Smooth muscle cell (in vitro differentiated cells): ENCODE results near the gene GSG1L. TPM values are rescaled to one million over a fixed set of nuclear protein-coding genes. Genes with fewer than 3 reads are reported as not detected.

Experiments used
- DNase-seq: peaks from one replicate; lab custom pipeline; 2025; ENCODE audit not compliant: unreplicated experiment; lab: John Stamatoyannopoulos, UW
- H2AFZ ChIP-seq: fragments of 200-600 bp; sonication (generic); 2 replicates; pipeline ENCODE4 v1.6.0; 2016; ENCODE audit warnings: antibody characterized with exemption, low read depth, mild to moderate bottlenecking
- H3F3A ChIP-seq: fragments of 200-600 bp; sonication (generic); 2 replicates; pipeline ENCODE4 v1.6.0; 2017; ENCODE audit warnings: antibody characterized with exemption, low read depth
- H3K27ac ChIP-seq: fragments of 200-600 bp; sonication (generic); 2 replicates; pipeline ENCODE4 v1.5.1; 2016; ENCODE audit warnings: low read depth, mild to moderate bottlenecking
- H3K27me3 ChIP-seq: fragments of 200-600 bp; sonication (generic); 2 replicates; pipeline ENCODE4 v1.6.1; 2016; ENCODE audit warnings: low read depth, mild to moderate bottlenecking
- H3K36me3 ChIP-seq: fragments of 200-600 bp; sonication (generic); 2 replicates; pipeline ENCODE4 v1.5.1; 2016; ENCODE audit warnings: low read depth
- H3K4me1 ChIP-seq: fragments of 200-600 bp; sonication (generic); 2 replicates; pipeline ENCODE4 v1.5.1; 2016; ENCODE audit warnings: low read depth
- H3K4me2 ChIP-seq: fragments of 200-600 bp; sonication (generic); 2 replicates; pipeline ENCODE4 v1.6.0; 2016; ENCODE audit warnings: mild to moderate bottlenecking
- H3K4me3 ChIP-seq: fragments of 200-600 bp; sonication (generic); 2 replicates; pipeline ENCODE4 v1.5.1; 2016; ENCODE audit warnings: mild to moderate bottlenecking
- H3K79me2 ChIP-seq: fragments of 200-600 bp; sonication (generic); 2 replicates; pipeline ENCODE4 v1.6.0; 2016; ENCODE audit warnings: low read depth, mild to moderate bottlenecking
- H3K9ac ChIP-seq: fragments of 200-600 bp; sonication (generic); 2 replicates; pipeline ENCODE4 v1.6.0; 2016; ENCODE audit warnings: low read depth
- H3K9me3 ChIP-seq: fragments of 200-600 bp; sonication (generic); replicated peaks from 2 replicates; pipeline ENCODE4 v1.5.1; 2016; ENCODE audit warnings: low read depth
- H4K20me1 ChIP-seq: fragments of 200-600 bp; sonication (generic); 2 replicates; pipeline ENCODE4 v1.6.0; 2016; ENCODE audit warnings: low read depth
- WGBS: methylation state at CpG from one replicate; pipeline ENCODE4 v1.1.7; 2016; ENCODE audit warnings: low lambda C conversion rate; 5-methylcytosine and 5-hydroxymethylcytosine counted together
- polyA plus RNA-seq: library from polyadenylated mRNA; unstranded; fragments of >200 nt; fragmentation: Nextera tagmentation; extraction: Ambion mirVana; gene quantifications from 2 replicates; pipeline ENCODE4 v1.2.1, GENCODE V29; 2016
- total RNA-seq: library from RNA; depleted of rRNA; stranded (reverse); fragments of >200 nt; gene quantifications from 2 replicates; pipeline ENCODE4 v1.2.3, GENCODE V29; 2014
- TF ChIP-seq, protein P1 (sequence below): fragments of 200-600 bp; sonication (generic); IDR thresholded peaks from 2 replicates; pipeline ENCODE4 v1.5.1; 2017; ENCODE audit warnings: borderline replicate concordance, mild to moderate bottlenecking, antibody characterized with exemption; ENCODE audit not compliant: insufficient read depth, poor library complexity, severe bottlenecking

GSG1L gene
- total and polyA plus RNA-seq, 2 experiments from 2014 or later = 0.31 TPM; not detected in 1

DNA sequence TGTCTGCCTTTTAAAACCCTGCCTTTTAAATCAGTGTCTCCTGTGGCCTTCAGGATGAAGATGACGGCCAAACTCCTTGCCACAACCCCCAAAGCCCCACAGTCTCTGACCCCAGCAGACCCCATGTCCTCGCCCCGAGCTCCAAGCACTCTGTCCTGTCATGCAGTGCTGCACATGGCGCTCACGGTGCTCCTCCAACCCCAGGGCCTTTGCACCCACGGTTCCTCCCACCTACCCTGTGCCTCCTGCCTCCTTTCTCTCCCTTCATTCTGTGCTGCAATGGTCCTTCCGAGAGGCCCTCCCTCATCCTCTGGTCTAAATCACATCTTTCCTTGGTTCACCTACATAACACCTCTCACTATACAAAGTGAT is 278.2 kb downstream of the GSG1L start:
- no peak overlapping the region for H3K4me2 ChIP-seq
- H3K79me2 ChIP-seq = no peaks in the 10 kb centered on the region
- WGBS = 92% methylated on average over 7 of the region's 7 CpGs
- H3K9me3 ChIP-seq = no peaks in the 10 kb centered on the region
- no peak overlapping the region for H3K9ac ChIP-seq
- no peak overlapping the region for H2AFZ ChIP-seq
- no peaks in the 10 kb centered on the region for H3K4me1 ChIP-seq
- TF ChIP-seq, protein P1, sequence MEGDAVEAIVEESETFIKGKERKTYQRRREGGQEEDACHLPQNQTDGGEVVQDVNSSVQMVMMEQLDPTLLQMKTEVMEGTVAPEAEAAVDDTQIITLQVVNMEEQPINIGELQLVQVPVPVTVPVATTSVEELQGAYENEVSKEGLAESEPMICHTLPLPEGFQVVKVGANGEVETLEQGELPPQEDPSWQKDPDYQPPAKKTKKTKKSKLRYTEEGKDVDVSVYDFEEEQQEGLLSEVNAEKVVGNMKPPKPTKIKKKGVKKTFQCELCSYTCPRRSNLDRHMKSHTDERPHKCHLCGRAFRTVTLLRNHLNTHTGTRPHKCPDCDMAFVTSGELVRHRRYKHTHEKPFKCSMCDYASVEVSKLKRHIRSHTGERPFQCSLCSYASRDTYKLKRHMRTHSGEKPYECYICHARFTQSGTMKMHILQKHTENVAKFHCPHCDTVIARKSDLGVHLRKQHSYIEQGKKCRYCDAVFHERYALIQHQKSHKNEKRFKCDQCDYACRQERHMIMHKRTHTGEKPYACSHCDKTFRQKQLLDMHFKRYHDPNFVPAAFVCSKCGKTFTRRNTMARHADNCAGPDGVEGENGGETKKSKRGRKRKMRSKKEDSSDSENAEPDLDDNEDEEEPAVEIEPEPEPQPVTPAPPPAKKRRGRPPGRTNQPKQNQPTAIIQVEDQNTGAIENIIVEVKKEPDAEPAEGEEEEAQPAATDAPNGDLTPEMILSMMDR = no peak
- no peak for DNase-seq
- no peak overlapping the region for H3K4me3 ChIP-seq
- H4K20me1 ChIP-seq = no peaks in the 10 kb centered on the region
- no peaks in the 10 kb centered on the region for H3F3A ChIP-seq
- H3K27me3 ChIP-seq = no peaks in the 10 kb centered on the region
- H3K36me3 ChIP-seq = no peaks in the 10 kb centered on the region
- H3K27ac ChIP-seq = no peak overlapping the region

DNA sequence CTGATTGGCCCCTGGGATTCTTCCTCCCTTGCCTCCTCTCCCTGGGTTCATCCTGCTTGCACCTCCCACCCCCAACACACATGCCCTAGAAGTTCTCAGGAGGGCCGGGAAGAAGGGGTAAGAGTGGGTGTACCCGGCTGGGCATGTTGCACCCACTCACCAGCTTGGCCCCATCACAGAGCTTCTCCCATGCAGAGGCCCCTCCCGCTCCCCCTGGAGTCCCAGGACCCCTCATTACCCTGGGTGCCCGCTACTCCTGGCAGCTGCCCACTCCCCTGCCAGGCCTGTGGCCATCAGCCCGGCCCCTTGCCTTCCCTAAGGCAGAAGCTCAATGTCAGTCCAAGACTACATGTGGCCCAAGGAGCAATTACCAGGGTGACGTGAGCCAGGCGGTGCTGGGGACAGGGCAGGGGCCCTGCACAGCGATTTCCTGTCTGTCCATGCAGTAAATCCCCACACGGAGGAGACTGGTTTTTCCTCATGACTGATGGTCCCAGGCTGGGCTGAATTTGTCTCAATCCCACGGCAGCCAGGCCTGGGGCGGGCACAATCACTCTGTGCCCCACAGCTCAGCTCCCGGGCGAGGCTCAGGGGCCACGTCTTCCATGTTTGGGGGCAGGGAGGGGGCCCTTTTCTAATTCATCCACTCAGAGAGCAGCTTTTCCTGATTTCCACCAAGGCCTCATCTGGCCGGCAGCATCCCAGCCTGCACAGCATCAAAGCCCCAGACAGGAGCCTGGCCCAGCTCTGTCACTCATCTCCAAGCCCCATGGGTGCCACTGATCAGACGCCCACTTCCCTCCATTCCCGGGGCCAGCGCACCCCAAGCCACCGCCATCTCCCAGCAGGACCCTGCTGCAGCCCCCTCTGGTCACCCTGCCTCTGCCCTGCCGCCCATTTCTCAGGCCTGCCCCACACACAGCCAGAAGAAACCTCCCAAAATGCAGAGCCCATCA is 278.9 kb downstream of the GSG1L start:
- 51% methylated on average over 20 of the region's 20 CpGs for WGBS
- Histone ChIP-seq H3K9ac (no peak overlapping the region), H3K9me3 (no peaks in the 10 kb centered on the region), H2AFZ (no peak overlapping the region), H3K4me1 (no peaks in the 10 kb centered on the region), H3F3A (no peaks in the 10 kb centered on the region), H3K36me3 (no peaks in the 10 kb centered on the region), H3K4me2 (peak overlapping the region; percentile 44), H3K27me3 (no peaks in the 10 kb centered on the region), H3K79me2 (no peaks in the 10 kb centered on the region), H3K27ac (no peak overlapping the region), H4K20me1 (no peaks in the 10 kb centered on the region), H3K4me3 (no peak overlapping the region)
- DNase-seq = no peak
- TF ChIP-seq, protein P1 = no peak

DNA sequence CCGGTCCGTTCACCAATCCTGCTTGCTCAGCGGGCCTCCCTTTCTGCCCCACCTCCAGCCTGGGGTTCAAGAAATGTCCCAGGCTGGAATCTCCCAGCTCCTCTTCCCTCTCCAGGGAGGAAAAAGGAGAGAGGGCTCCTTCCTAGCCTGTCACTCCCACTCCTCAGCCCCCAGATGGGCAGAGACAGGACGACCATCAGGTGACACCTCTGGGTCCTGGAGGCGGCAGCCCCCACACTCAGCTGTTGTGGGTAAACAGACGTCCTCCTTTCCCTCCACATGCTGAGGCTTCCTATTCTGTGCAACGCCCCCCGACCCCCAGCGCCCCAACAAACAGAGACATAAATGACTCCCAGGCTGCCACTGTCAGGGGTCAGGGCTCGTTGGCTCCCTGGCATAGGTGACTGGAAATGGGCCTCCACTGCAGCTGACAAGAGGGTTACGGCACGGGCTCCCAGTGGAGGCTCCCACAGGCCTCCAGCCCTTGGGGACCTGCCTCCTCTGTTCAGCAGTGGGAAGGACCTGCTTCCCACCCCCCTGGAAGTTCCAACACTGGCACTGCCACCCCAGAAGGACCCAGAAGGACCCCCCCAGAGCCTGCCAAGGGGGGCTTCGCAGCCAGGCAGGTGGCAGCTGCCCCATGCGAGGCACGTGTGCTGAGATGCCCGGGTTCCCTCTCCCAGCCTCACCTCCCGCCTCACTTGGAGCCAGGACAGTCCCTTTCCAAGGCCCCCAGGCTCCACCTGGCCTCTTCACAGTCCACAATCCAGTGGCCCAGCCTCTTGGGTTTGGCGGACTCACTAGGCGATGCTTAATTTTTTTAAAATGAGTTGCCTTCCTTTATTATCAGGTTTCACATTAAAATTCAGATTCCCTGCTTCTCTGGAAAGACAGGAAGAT is 281.3 kb downstream of the GSG1L start:
- Histone ChIP-seq H3K4me3 (no peak overlapping the region), H3K9ac (no peak overlapping the region), H3K36me3 (no peaks in the 10 kb centered on the region), H3K27ac (no peak overlapping the region), H3F3A (no peaks in the 10 kb centered on the region), H2AFZ (no peak overlapping the region), H3K4me1 (no peaks in the 10 kb centered on the region), H3K27me3 (no peaks in the 10 kb centered on the region), H3K4me2 (no peak overlapping the region), H3K79me2 (no peaks in the 10 kb centered on the region), H3K9me3 (no peaks in the 10 kb centered on the region), H4K20me1 (no peaks in the 10 kb centered on the region)
- WGBS = 91% methylated on average over 19 of the region's 19 CpGs
- no peak for DNase-seq
- TF ChIP-seq, protein P1 = no peak
